HG02610 (cell line): ENCODE measurements around the gene ACSF3.
"Not testable (repeated sequence)": the region's sequence is repeated elsewhere in the genome, so short reads cannot be mapped to it uniquely, and the experiment has no call there.

Source experiments
- ATAC-seq: cut with Tn5 transposase; IDR thresholded peaks from one replicate; pipeline ENCODE4 v1.9.1; 2021; ENCODE audit warnings: mild to moderate bottlenecking, moderate library complexity; ENCODE audit not compliant: unreplicated experiment

Gene ACSF3

GRCh38 chr16:89172171-89172527, 78.5 kb downstream of the ACSF3 start:
- ATAC-seq: no peak

- no peak for ATAC-seq
Measured at GRCh38 chr16:89172528-89173173, 79.0 kb downstream of the ACSF3 start.

GRCh38 chr16:89173174-89173921, 79.7 kb downstream of the ACSF3 start:
- no peak for ATAC-seq

- ATAC-seq: no peak
Measured at GRCh38 chr16:89174055-89174827, 80.6 kb downstream of the ACSF3 start.

- no peak for ATAC-seq
Measured at GRCh38 chr16:89174877-89175276, 81.2 kb downstream of the ACSF3 start.

GRCh38 chr16:89175280-89176146, 81.9 kb downstream of the ACSF3 start:
- ATAC-seq: no peak

GRCh38 chr16:89176147-89176690, 82.6 kb downstream of the ACSF3 start:
- no peak for ATAC-seq

- ATAC-seq: no peak
Measured at GRCh38 chr16:89176717-89177116, 83.1 kb downstream of the ACSF3 start.

- no peak for ATAC-seq
Measured at GRCh38 chr16:89177501-89177900, 83.8 kb downstream of the ACSF3 start.

GRCh38 chr16:89178453-89179147, 84.9 kb downstream of the ACSF3 start:
- ATAC-seq: no peak

GRCh38 chr16:89179148-89179484, 85.5 kb downstream of the ACSF3 start:
- ATAC-seq: no peak

- no peak for ATAC-seq
Measured at GRCh38 chr16:89179656-89180315, 86.1 kb downstream of the ACSF3 start.

GRCh38 chr16:89183463-89183862, 89.8 kb downstream of the ACSF3 start:
- ATAC-seq: no peak

GRCh38 chr16:89183975-89184676, 90.5 kb downstream of the ACSF3 start:
- no peak for ATAC-seq

GRCh38 chr16:89184677-89184932, 91.0 kb downstream of the ACSF3 start:
- no peak for ATAC-seq

- ATAC-seq: no peak
Measured at GRCh38 chr16:89184933-89185794, 91.5 kb downstream of the ACSF3 start.

GRCh38 chr16:89185887-89186592, 92.4 kb downstream of the ACSF3 start:
- not testable (repeated sequence) for ATAC-seq

- not testable (repeated sequence) for ATAC-seq
Measured at GRCh38 chr16:89186593-89187031, 93.0 kb downstream of the ACSF3 start.
